Right lobe of liver (tissue), 4 donors: Measurements from ENCODE around the gene IL1RAPL1.

ENCODE experiments used
- CTCF ChIP-seq, 4 donors: fragments of 200-600 bp in 3 of 4; fragments of 450-650 bp in 1 of 4; IDR thresholded peaks; one replicate each; pipeline versions ENCODE4 v1.5.1 to v1.8.0; 2016 to 2022; ENCODE audit warnings: antibody characterized with exemption in 4 of 4, mild to moderate bottlenecking in 2 of 4
- POLR2A ChIP-seq: fragments of 450-650 bp; IDR thresholded peaks from one replicate; pipeline ENCODE4 v1.6.1; 2017; ENCODE audit warnings: antibody characterized with exemption, mild to moderate bottlenecking
- donor health status: DM: no; HTN: no; CAD: no.
- donor health status: DM: no; HTN: no; CAD: no.
- donor health status: DM: no; HTN: yes; CAD: no.

DNA sequence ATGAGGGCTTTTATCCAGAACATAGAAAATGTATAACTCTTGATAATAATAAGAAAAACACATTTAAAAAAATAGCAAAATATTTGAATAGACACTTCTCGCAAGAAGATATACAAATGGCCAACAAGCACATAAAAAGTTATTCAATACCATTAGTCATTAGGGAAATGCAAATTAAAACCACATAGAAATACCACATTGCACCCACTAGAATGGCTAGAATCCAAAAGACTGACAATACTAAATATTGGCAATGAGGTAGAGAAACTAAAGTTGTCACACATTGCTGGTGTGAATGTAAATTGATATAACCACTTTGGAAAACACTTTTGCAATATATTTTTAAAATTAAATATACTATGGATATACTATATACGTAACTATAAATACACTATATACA lies 873.8 kb downstream of the IL1RAPL1 start:
- no peak for TF ChIP-seq CTCF (IDR thresholded peaks at IDR 0.05)
- TF ChIP-seq POLR2A = no peak
